HEK293T (cell line): ENCODE results near the gene ARPC4.

ENCODE experiments used
- ARNT ChIP-seq: fragments of 450-650 bp; IDR thresholded peaks from 2 replicates; pipeline ENCODE4 v1.6.1; 2017; ENCODE audit warnings: mild to moderate bottlenecking
- BHLHE40 ChIP-seq: fragments of 450-650 bp; IDR thresholded peaks from 2 replicates; pipeline ENCODE4 v1.6.1; 2016; ENCODE audit warnings: mild to moderate bottlenecking, moderate library complexity, borderline replicate concordance
- CTBP1 ChIP-seq: fragments of 450-650 bp; IDR thresholded peaks from 2 replicates; pipeline ENCODE4 v1.6.1; 2016; ENCODE audit warnings: borderline replicate concordance
- HDGF ChIP-seq: fragments of 450-650 bp; IDR thresholded peaks from 2 replicates; pipeline ENCODE4 v1.6.1; 2017; ENCODE audit warnings: antibody characterized with exemption, borderline replicate concordance
- NFRKB ChIP-seq: fragments of 450-650 bp; IDR thresholded peaks from 2 replicates; pipeline ENCODE4 v1.6.1; 2016; ENCODE audit warnings: mild to moderate bottlenecking, moderate library complexity
- PKNOX1 ChIP-seq: fragments of 450-650 bp; IDR thresholded peaks from 2 replicates; pipeline ENCODE4 v1.6.1; 2016
- SP1 ChIP-seq: fragments of 450-650 bp; IDR thresholded peaks from 2 replicates; pipeline ENCODE4 v1.6.1; 2017

GRCh38 chr3:9809615-9810432 lies 16.9 kb downstream of the ARPC4 start, which contains the start of gene TTLL3:
- TF ChIP-seq SP1, result no peak
- no peak for TF ChIP-seq BHLHE40
- no peak for TF ChIP-seq NFRKB
- no peak for TF ChIP-seq PKNOX1
- TF ChIP-seq ARNT, result no peak
- no peak for TF ChIP-seq CTBP1
- no peak for TF ChIP-seq HDGF
